GM21786 (cell line): Measurements from ENCODE around the gene MSRB1.

ENCODE experiments used
- ATAC-seq: cut with Tn5 transposase; IDR thresholded peaks from one replicate; pipeline ENCODE4 v1.9.1; 2021; ENCODE audit not compliant: unreplicated experiment

MSRB1 gene

DNA sequence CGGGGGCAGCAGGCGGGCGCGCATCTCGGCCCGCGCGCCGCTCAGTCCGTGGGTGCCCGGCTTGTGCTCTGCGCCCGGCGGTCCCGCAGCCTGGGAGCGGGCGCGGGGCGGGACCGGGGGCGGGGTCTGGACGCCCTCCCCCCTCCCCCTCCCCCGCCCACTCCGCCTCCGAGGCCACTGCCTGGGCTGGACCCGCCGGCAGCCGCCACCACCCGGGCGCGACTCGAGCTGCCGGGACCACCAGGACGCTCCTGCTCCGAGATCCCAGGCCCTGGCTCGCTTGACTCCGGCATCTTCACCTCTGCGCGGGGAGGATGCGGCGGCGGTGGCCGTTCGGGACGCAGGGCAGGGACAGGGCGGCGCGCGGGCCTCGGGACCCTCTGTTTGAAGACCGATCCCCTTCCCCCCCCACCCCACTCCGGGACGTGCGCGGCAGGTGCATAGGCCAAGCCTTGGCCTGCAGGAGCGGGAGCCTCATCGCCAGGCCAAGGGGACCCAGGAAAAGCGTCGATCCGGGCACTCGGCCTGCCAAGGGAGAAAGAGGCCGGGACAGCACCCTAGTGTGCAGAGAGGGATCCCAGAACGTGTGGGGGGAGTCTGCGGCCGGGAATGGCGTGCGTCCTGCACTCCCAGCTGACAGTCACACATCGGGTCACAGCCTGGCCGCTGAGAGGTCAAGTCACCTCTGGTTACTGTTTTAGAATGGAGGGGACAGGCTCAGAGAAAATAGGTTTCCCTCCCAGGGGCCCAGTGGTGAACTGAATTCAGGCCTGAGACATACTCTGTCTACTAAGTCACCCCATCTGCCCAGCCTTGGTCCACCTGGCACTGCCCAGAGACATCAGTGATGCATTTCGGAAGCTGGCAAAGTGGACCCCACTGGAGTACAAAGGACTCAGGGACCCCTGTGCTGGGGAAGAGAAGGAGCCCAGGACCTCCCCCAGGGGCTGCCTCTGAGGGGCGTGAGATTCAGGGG is 24.4 kb downstream of the MSRB1 start, which contains the start of gene HS3ST6:
TSS of gene HS3ST6 (minus strand) at position 65 of the 976 bp plus-strand sequence. CDS start 92 bp downstream, outside the sequence.
- no peak for ATAC-seq

- ATAC-seq: no peak
These were observed 25.2 kb downstream of the MSRB1 start for GRCh38 chr16:1917665-1918350.

- ATAC-seq: no peak
These were observed 25.8 kb downstream of the MSRB1 start for GRCh38 chr16:1917056-1917664.

GRCh38 chr16:1916640-1916990 is 26.4 kb downstream of the MSRB1 start:
- no peak for ATAC-seq

DNA sequence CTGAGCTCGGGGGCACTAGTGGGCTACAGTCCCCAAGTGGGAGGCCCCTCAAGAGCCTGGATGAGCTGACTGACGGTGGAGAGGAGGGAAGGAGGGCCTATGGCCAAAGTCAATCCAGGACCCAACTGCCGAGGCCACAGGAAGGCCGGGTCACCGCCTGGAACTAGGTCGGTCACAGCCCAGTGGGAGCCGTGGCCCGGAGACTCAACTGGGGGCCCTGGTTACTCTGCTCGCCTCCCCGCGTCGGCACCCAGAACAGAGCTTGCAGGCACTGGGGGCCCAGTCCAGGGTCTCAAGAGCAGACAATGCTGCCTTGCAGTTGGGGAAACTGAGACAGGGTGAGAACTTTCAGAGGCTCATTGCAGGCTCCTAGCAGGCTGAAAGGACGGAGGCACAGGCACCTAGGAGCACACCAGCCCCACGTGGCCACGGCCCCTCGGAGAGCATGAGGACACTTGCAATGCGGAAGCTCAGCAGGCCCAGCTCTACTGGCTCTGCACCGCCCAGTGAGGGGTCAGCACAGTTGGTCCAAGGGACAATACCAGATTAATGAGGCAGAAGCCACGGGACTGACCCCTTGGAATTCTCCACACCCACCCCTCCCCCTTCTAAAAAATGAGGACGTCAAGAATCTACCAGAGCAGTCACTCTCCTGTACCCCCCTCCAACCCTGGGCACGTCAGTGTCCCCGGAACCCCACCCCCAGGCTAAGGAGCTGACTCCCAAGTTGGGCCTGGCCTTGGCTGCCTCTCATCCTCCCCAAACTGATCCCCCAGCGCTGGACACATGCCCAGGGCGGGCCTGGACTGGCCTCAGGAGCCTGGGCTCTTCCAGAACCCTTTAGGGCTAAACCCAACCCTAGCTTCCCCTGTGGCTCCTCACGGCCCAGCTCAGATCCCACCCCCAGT is 27.0 kb downstream of the MSRB1 start:
- ATAC-seq: no peak

DNA sequence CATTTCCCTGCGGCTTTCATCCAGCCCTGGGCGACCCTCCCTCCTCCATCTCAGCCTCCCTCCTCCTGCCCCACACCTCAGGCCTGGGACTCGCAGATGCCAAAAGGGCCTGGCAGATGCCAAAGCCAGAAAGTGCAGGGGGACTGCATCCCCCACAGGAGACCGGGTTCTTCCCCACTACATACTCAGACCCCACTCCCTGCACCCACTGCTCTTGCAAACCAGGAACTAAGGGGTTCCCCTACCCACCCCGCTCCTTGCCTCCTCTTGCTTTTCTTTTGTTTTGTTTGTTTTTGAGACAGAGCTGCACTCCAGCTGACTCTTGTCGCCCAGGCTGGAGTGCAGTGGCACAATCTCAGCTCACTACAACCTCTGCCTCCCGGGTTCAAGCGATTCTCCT is 28.0 kb downstream of the MSRB1 start:
- ATAC-seq: no peak

DNA sequence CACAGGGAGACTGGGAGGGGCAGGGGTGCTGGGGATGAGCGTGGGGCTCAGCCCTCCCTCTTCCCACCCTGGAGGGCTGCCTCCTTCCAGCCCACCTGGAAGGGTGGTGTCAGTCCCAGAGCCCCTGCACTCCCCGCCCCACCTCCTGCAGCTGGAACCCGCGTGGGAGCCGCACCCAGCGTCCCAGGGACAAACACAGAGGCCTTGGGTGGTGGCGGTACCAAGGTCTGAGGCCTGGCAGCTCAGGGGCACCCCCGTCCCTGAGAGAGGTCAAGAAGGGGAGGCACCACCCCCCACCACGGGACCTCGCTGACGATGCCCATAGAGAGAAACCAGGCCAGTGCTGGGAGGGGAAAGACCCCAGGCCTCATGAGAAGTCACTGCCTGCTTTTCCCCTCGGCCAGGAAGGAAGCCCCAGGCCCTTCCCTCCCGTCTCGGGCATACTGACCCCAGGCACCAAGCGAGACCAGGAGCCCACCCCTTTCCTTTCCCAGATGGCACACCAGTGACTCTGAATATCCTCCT is 28.9 kb downstream of the MSRB1 start:
- ATAC-seq: no peak

GRCh38 chr16:1913327-1914083 is 29.5 kb downstream of the MSRB1 start:
- ATAC-seq: no peak

- ATAC-seq: no peak
These were observed 30.8 kb downstream of the MSRB1 start for GRCh38 chr16:1912215-1912543.

DNA sequence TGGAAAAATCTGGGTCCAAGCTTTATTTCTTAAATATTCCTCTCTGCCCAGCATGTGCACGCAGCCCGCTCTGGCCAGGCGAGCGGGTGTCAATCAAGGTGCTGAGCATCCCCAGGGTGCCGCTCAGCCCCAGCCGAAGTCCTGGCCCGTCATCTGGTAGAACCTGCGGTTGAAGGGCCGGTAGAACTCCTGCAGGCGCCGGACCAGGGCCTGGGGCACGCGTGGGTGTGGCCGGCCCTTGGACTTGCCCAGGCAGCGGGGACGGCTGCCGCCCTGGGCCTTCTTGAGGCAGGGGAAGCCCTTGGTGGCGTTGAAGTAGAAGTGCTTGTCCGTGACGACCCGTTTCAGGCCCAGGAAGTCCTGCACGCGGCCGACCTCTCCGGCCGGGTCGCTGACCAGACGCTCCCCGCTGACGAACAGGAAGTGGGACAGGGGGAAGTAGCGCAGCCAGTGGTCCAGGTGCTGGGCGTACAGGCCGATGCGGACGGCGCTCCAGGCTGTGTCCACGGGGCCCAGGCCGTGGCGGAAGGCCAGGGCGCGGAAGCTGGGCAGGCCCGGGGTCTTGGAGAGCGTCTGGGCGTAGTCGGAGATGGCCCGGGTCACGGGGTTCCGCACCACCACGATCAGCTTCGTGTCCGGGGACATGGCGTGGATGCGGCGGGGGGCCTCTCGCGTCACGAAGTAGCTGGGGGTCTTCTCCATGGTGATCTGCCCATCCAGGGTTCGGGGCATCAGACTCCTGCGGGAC is 31.4 kb downstream of the MSRB1 start:
- ATAC-seq: no peak

- no peak for ATAC-seq
These were observed 33.3 kb downstream of the MSRB1 start for GRCh38 chr16:1909561-1910231.

DNA sequence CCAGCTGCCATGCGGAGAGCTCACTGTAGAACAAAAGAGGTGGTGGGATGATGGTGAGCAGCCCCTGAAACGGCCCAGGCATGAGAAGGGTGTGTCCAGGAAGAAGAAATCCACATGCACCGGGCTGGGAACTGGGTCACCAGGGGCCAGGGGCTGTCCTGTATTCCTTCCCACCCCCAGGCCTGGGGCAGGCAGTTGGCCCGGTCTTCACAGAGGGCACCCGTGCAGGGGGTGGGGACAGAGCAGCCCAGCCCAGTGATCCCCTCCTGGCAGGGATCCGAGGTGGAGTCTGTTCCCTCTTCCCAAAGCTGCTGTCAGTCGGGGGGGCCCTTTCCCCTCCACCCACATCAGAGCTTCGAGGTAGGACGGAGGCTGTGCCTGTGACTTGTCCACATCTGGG is 34.0 kb downstream of the MSRB1 start:
- no peak for ATAC-seq

GRCh38 chr16:1908184-1908583 is 34.8 kb downstream of the MSRB1 start:
- no peak for ATAC-seq

DNA sequence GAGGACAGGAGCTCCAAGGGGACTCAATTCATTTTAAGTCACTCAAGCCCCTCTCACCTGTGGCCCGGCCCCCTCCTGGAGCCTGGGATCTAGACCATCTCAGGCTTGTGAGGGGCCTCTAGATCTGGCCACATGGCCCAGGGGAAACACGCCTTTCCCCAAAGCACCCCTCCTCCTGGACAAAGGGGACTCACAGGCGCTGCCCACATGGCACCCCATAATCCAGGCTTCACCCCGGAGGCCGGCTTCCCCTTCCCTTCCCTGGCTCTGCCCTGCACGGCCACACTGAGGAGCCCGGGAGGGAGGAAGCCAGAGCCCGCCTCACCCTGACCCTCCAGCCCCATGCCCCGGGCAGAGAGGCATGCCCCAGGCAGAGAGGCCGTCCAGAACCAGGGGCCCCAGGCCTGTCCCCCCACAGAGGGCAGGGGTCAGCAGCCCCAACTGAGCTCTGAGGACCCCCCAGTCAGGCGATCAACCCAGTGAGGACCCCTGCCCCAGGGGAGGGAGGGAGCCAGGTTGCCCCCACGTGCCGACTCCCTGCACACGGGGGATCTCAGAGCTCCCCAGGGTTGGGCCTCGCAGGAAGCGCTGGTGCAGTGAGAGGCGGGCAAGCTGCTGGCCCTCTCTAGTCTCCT is 35.7 kb downstream of the MSRB1 start:
- no peak for ATAC-seq

DNA sequence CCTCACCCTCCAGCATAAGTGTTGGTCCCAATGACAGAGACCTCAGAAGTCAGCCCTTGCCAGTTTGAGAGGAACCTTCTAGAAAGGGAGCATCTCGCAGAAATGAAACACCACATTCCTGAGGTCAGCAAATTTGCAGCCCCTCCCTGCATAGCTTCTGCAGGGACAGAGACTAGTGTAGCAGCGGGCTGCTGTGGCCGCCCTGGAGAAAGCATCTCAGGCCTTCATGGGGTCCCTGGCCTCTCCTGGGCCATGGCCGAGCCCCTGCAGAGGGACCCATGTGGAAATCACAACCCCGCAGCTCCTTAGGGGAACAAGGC is 36.2 kb downstream of the MSRB1 start:
- no peak for ATAC-seq

GRCh38 chr16:1906055-1906845 is 36.7 kb downstream of the MSRB1 start:
- no peak for ATAC-seq
